IMR-90 (cell line): ENCODE measurements around the gene TBC1D22A. TPM values are rescaled to one million over a fixed set of nuclear protein-coding genes. Genes with fewer than 3 reads are reported as not detected.

Source experiments
- ATAC-seq: fragments of 200-7000 bp; cut with Tn5 transposase; 2 replicates; pipeline ENCODE4 v1.9.1; 2020; ENCODE audit warnings: low read depth, mild to moderate bottlenecking, moderate library complexity
- BruUV-seq: library from RNA; stranded (reverse); fragments of 400-500 nt; replicated peaks from 2 replicates; lab custom pipeline; 2021; lab: Mats Ljungman, UMichigan
- CTCF ChIA-PET: fragments of 300-600 bp; formaldehyde crosslinking; extraction: SDS; loops from one replicate; lab custom pipeline; 2021; ENCODE audit warnings: antibody characterized with exemption; lab: Yijun Ruan, JAX
- POLR2A ChIA-PET: fragments of 300-600 bp; sonication (Branson Sonifier 250); formaldehyde crosslinking; loops from one replicate; lab custom pipeline; 2022; ENCODE audit warnings: antibody characterized with exemption; ENCODE audit not compliant: unreplicated experiment; lab: Charles Lee
- DNase-seq: peaks from one replicate; pipeline ENCODE4 v3.0.0; 2013
- H2AFZ ChIP-seq: replicated peaks from 2 replicates; pipeline ENCODE3; 2013; ENCODE audit warnings: low read length, mild to moderate bottlenecking; ENCODE audit not compliant: poor library complexity
- H2AK5ac ChIP-seq: 2 replicates; pipeline ENCODE4 v1.6.1; 2013; ENCODE audit warnings: low read depth, low read length, inconsistent platforms
- H2AK9ac ChIP-seq: replicated peaks from 2 replicates; pipeline ENCODE3; 2013; ENCODE audit warnings: mild to moderate bottlenecking, low read depth, low read length, moderate library complexity; ENCODE audit not compliant: poor library complexity
- H2BK120ac ChIP-seq: 2 replicates; pipeline ENCODE4 v1.6.1; 2013; ENCODE audit warnings: low read depth, low read length, inconsistent platforms
- H2BK15ac ChIP-seq: 3 replicates; pipeline ENCODE4 v1.6.1; 2013; ENCODE audit warnings: low read depth, low read length, inconsistent platforms
- H2BK20ac ChIP-seq: 2 replicates; pipeline ENCODE4 v1.6.1; 2013; ENCODE audit warnings: low read depth, mild to moderate bottlenecking, inconsistent platforms, low read length, moderate library complexity
- H2BK5ac ChIP-seq: 2 replicates; pipeline ENCODE4 v1.6.1; 2013; ENCODE audit warnings: mild to moderate bottlenecking, low read depth, low read length, inconsistent platforms; ENCODE audit not compliant: poor library complexity, severe bottlenecking
- H3K14ac ChIP-seq: replicated peaks from 2 replicates; pipeline ENCODE4 v1.6.1; 2013; ENCODE audit warnings: low read depth, low read length, inconsistent platforms
- H3K18ac ChIP-seq: 2 replicates; pipeline ENCODE4 v1.6.1; 2013; ENCODE audit warnings: low read depth, low read length, control low read depth
- H3K23ac ChIP-seq: 2 replicates; pipeline ENCODE4 v1.6.1; 2013; ENCODE audit warnings: low read depth, low read length, inconsistent platforms
- H3K27ac ChIP-seq: 2 replicates; pipeline ENCODE4 v1.5.1; 2013; ENCODE audit warnings: mild to moderate bottlenecking, control low read depth, low read length; ENCODE audit not compliant: insufficient read depth
- H3K27me3 ChIP-seq: 2 replicates; pipeline ENCODE4 v1.6.1; 2013; ENCODE audit warnings: low read length; ENCODE audit not compliant: control insufficient read depth, insufficient read depth
- H3K36me3 ChIP-seq: 2 replicates; pipeline ENCODE4 v1.6.1; 2013; ENCODE audit warnings: low read length, mixed read lengths; ENCODE audit not compliant: control insufficient read depth, insufficient read depth
- H3K4ac ChIP-seq: 2 replicates; pipeline ENCODE4 v1.6.1; 2013; ENCODE audit warnings: low read depth, low read length, inconsistent platforms
- H3K4me1 ChIP-seq: 2 replicates; pipeline ENCODE4 v1.6.1; 2013; ENCODE audit warnings: low read length, mixed read lengths; ENCODE audit not compliant: control insufficient read depth, insufficient read depth
- H3K4me2 ChIP-seq: 2 replicates; pipeline ENCODE4 v1.6.1; 2013; ENCODE audit warnings: low read depth, mild to moderate bottlenecking, control low read depth, low read length, moderate library complexity
- H3K4me3 ChIP-seq: 2 replicates; pipeline ENCODE4 v1.5.1; 2013; ENCODE audit warnings: low read depth, mild to moderate bottlenecking, control low read depth, low read length, moderate library complexity; ENCODE audit not compliant: insufficient read depth
- H3K56ac ChIP-seq: 2 replicates; pipeline ENCODE4 v1.6.1; 2013; ENCODE audit warnings: low read length, inconsistent platforms; ENCODE audit not compliant: insufficient read depth; ENCODE audit errors: extremely low read depth
- H3K79me1 ChIP-seq, 2 experiments: 2 replicates each; pipeline ENCODE4 v1.6.1; 2013; ENCODE audit warnings: low read length in 2 of 2, inconsistent platforms in 1 of 2, low read depth in 1 of 2
- H3K9ac ChIP-seq: 2 replicates; pipeline ENCODE4 v1.6.1; 2013; ENCODE audit warnings: low read depth, low read length, control low read depth
- H3K9me1 ChIP-seq: 2 replicates; pipeline ENCODE4 v1.6.1; 2013; ENCODE audit warnings: low read length, inconsistent platforms; ENCODE audit not compliant: insufficient read depth
- H3K9me3 ChIP-seq: 2 replicates; pipeline ENCODE4 v1.6.1; 2013; ENCODE audit warnings: low read length; ENCODE audit not compliant: control insufficient read depth, insufficient read depth
- H4K20me1 ChIP-seq: 2 replicates; pipeline ENCODE4 v1.6.1; 2013; ENCODE audit warnings: low read length, inconsistent platforms; ENCODE audit not compliant: insufficient read depth
- H4K5ac ChIP-seq: 2 replicates; pipeline ENCODE4 v1.6.1; 2013; ENCODE audit warnings: mild to moderate bottlenecking, low read depth, low read length, control low read depth
- H4K8ac ChIP-seq, 2 experiments: 2 replicates each; pipeline ENCODE4 v1.6.1; 2013; ENCODE audit warnings: low read depth in 2 of 2, low read length in 2 of 2, control low read depth in 1 of 2, inconsistent platforms in 1 of 2
- H4K91ac ChIP-seq: 2 replicates; pipeline ENCODE4 v1.6.1; 2013; ENCODE audit warnings: low read depth, low read length, inconsistent platforms; ENCODE audit not compliant: insufficient read depth
- CHD1 ChIP-seq: IDR thresholded peaks from 2 replicates; pipeline ENCODE4 v1.6.1; 2012; ENCODE audit warnings: low read depth, low read length, improper control_type of control experiment
- FOS ChIP-seq: fragments of 150-350 bp; IDR thresholded peaks from 2 replicates; pipeline ENCODE4 v1.6.1; 2016; ENCODE audit warnings: low read depth, low read length
- MXI1 ChIP-seq: IDR thresholded peaks from 2 replicates; pipeline ENCODE4 v1.6.1; 2012; ENCODE audit warnings: low read depth, mild to moderate bottlenecking, low read length, moderate library complexity, borderline replicate concordance
- NFE2L2 ChIP-seq: fragments of 150-350 bp; IDR thresholded peaks from 2 replicates; pipeline ENCODE4 v1.6.1; 2016; ENCODE audit warnings: low read depth, mild to moderate bottlenecking, low read length
- POLR2A ChIP-seq: IDR thresholded peaks from 2 replicates; pipeline ENCODE4 v1.6.1; 2012; ENCODE audit warnings: mild to moderate bottlenecking, low read depth, low read length
- RCOR1 ChIP-seq: IDR thresholded peaks from 2 replicates; pipeline ENCODE4 v1.6.1; 2012; ENCODE audit warnings: mild to moderate bottlenecking, low read length, improper control_type of control experiment; ENCODE audit not compliant: insufficient replicate concordance
- SMC3 ChIP-seq: fragments of 150-350 bp; IDR thresholded peaks from 2 replicates; pipeline ENCODE4 v1.6.1; 2016; ENCODE audit warnings: low read depth, mild to moderate bottlenecking, antibody characterized with exemption, low read length, moderate library complexity
- WGBS, 2 experiments: methylation state at CpG; one replicate each; pipeline versions ENCODE4 v1.1.5 to v1.1.7; 2013; ENCODE audit warnings: missing lambda C conversion rate in 2 of 2; ENCODE audit not compliant: insufficient read length in 1 of 2; ENCODE audit errors: extremely low coverage in 2 of 2; 5-methylcytosine and 5-hydroxymethylcytosine counted together
- dilution Hi-C: fragments of 300-500 bp; cut with HindIII; formaldehyde crosslinking; loops from one replicate; pipeline ENCODE4 v1.14.3; 2018; ENCODE audit warnings: low sequenced_read_pairs; ENCODE audit not compliant: unreplicated experiment
- in situ Hi-C: fragments of 300-500 bp; cut with MboI; formaldehyde crosslinking; loops from 3 replicates; pipeline ENCODE4 v1.14.3; 2019; ENCODE audit warnings: low sequenced_read_pairs, inconsistent platforms, mixed read lengths
- intact Hi-C: fragments of 100-400 bp; cut with micrococcal nuclease; formaldehyde crosslinking; loops from 2 replicates; pipeline ENCODE4 v1.10.0; 2022
- polyA plus RNA-seq, 3 experiments: library from polyadenylated mRNA; depleted of rRNA; stranded (reverse); fragments of >200 nt; gene quantifications; 2 replicates each; pipeline ENCODE4 v1.2.3, GENCODE V29; 2012; ENCODE audit warnings: low replicate concordance in 1 of 3
- total RNA-seq: library from RNA; depleted of rRNA; stranded (reverse); fragments of >200 nt; gene quantifications from 2 replicates; pipeline ENCODE4 v1.2.3, GENCODE V29; 2012
- TF ChIP-seq, protein P1 (sequence below): fragments of 150-350 bp; IDR thresholded peaks from 2 replicates; pipeline ENCODE4 v1.6.1; 2016; ENCODE audit warnings: low read depth, mild to moderate bottlenecking, low read length, moderate library complexity, borderline replicate concordance

TBC1D22A gene
- total and polyA plus RNA-seq, 2 of the 4 experiments (the other 2 are of a cell fraction) = 9.0 to 16.7 TPM

DNA sequence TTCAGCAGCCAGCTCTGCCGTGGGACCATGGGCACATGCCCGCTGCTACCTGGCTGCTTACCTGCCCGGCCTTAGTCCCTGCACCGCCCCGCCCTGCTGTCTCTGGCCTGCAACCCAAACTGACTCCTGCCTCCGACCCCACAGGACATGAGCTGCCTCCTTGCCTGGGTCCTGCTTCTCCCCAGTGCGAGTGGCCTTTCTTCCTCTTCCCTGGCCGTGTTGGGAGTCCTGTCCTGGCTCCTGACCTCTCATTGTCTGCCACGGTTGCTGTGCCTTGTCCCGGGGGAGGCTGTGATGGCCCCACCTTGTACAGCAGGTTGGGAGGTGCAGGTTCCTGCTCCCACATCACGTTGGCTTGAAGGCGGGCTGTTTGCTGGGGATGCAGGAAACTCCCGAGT, 370.0 kb downstream of the TBC1D22A start:
- Histone ChIP-seq H3K9ac (no peak overlapping the region), H2BK5ac (no peak overlapping the region), H3K27ac (no peak overlapping the region), H3K23ac (no peak overlapping the region), H3K9me3 (no peaks in the 10 kb centered on the region), H3K79me1 (no peaks in the 10 kb centered on the region), H3K9me1 (no peaks in the 10 kb centered on the region), H3K4ac (no peak overlapping the region), H2BK15ac (no peak overlapping the region), H4K5ac (no peak overlapping the region), H4K91ac (no peak overlapping the region), H2BK20ac (no peak overlapping the region), H3K27me3 (no peaks in the 10 kb centered on the region), H3K56ac (no peak overlapping the region), H2AFZ (no peak overlapping the region), H3K14ac (no peak overlapping the region), H3K36me3 (peaks cover 2% of the 10 kb centered on the region; the same call in 1 of the 2 replicates), H3K4me2 (no peak overlapping the region), H2AK9ac (no peak overlapping the region), H4K20me1 (no peaks in the 10 kb centered on the region; the same call in 1 of the 2 replicates), H2BK120ac (no peak overlapping the region), H2AK5ac (no peak overlapping the region), H3K4me3 (no peak overlapping the region), H3K4me1 (no peaks in the 10 kb centered on the region), H3K18ac (no peak overlapping the region), H4K8ac (no peak overlapping the region)
- POLR2A ChIA-PET = interaction anchor here (0.7 kb wide), 1 partner anchor 14 kb away, joined by 3 read pairs; no protein-coding TSS in a partner anchor
- dilution Hi-C loops (no loop called here), in situ Hi-C loops (no loop called here), intact Hi-C loops (no loop called here)
- CTCF ChIA-PET = interaction anchor here (0.9 kb wide), 1 partner anchor 268 kb away, joined by 3 read pairs; no protein-coding TSS in a partner anchor
- DNase-seq = no peak
- WGBS, 2 experiments = 100% methylated on average over 1 of the region's 13 CpGs; no CpG with 5 or more reads in 1 of the 2 experiments
- no peak for ATAC-seq
- no TSS peak for BruUV-seq
- TF ChIP-seq MXI1 = no peak
- TF ChIP-seq, protein P1, sequence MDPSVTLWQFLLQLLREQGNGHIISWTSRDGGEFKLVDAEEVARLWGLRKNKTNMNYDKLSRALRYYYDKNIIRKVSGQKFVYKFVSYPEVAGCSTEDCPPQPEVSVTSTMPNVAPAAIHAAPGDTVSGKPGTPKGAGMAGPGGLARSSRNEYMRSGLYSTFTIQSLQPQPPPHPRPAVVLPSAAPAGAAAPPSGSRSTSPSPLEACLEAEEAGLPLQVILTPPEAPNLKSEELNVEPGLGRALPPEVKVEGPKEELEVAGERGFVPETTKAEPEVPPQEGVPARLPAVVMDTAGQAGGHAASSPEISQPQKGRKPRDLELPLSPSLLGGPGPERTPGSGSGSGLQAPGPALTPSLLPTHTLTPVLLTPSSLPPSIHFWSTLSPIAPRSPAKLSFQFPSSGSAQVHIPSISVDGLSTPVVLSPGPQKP = no peak
- TF ChIP-seq SMC3 = no peak
- no peak for TF ChIP-seq NFE2L2
- no peak for TF ChIP-seq POLR2A
- no peak for TF ChIP-seq FOS
- no peak for TF ChIP-seq CHD1
- TF ChIP-seq RCOR1 = no peak
